AG04450 (cell line): ENCODE data around the gene MSMP. TPM values are rescaled to one million over a fixed set of nuclear protein-coding genes. Genes with fewer than 3 reads are reported as not detected.

Experiments
- CTCF ChIA-PET: fragments of 300-600, 350-600 bp; formaldehyde crosslinking; extraction: SDS; loops from one replicate; lab custom pipeline; 2022; ENCODE audit warnings: antibody characterized with exemption, inconsistent platforms; lab: Charles Lee
- POLR2A ChIA-PET: fragments of 350-600 bp; formaldehyde crosslinking; extraction: SDS; loops from one replicate; lab custom pipeline; 2021; ENCODE audit warnings: antibody characterized with exemption, inconsistent platforms; lab: Yijun Ruan, JAX
- DNase-seq: peaks from one replicate; pipeline ENCODE4 v3.0.0-alpha.2; 2011; ENCODE audit warnings: low read depth, low spot score
- H3K27ac ChIP-seq: one replicate; pipeline ENCODE4 v1.5.1; 2012; ENCODE audit warnings: low read depth, low read length, control low read depth
- H3K27me3 ChIP-seq: one replicate; pipeline ENCODE4 v1.6.0; 2012; ENCODE audit warnings: low read length; ENCODE audit not compliant: control insufficient read depth, insufficient read depth
- H3K4me3 ChIP-seq: 2 replicates; pipeline ENCODE4 v1.5.1; 2011; ENCODE audit warnings: mild to moderate bottlenecking, low read depth, low read length, control low read depth
- H3K9me3 ChIP-seq: 2 replicates; pipeline ENCODE4 v1.5.1; 2012; ENCODE audit warnings: low read length; ENCODE audit not compliant: control insufficient read depth, insufficient read depth
- CTCF ChIP-seq: IDR thresholded peaks from 2 replicates; pipeline ENCODE4 v1.5.1; 2011; ENCODE audit warnings: low read depth, low read length, control low read depth, inconsistent platforms
- polyA plus RNA-seq: library from polyadenylated mRNA; depleted of rRNA; stranded (reverse); fragments of >200 nt; gene quantifications from 2 replicates; pipeline ENCODE4 v1.2.3, GENCODE V29; 2011; rRNA removed
- small RNA-seq: library from RNA; depleted of rRNA; stranded (forward); fragments of <200 nt; gene quantifications from one replicate; pipeline ENCODE3, GENCODE V24; 2012; ENCODE audit warnings: low read depth; ENCODE audit not compliant: insufficient read length

Gene MSMP
- polyA plus RNA-seq, 1 experiment = not detected

DNA sequence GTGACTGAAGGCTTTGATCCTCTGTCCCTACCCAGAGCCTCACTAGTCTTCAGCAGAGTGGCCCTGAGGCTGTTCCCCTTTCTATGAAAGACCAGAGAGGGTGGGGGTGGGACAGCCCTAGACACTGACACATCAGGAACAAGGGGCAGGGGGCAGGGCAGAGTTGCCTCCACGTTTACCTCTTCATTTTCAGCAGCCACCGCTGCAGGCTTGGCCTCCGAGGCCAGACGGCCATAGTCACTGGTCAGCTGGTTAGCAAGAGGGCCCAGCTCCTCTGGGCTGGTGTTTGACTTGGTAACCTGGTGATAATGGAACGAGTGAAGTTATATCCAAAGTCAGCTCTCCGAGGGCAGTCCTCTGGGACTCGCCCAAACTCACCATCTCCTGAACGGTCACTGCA is 48.7 kb downstream of the MSMP start:
- POLR2A ChIA-PET = interaction anchor here (0.8 kb wide), 1 partner anchor 75 kb away, joined by 6 read pairs; no protein-coding TSS in a partner anchor
- CTCF ChIA-PET = interaction anchor here (7.5 kb wide), 1 partner anchor 9 kb away, joined by 48 read pairs; no protein-coding TSS in a partner anchor
- Histone ChIP-seq H3K27ac (no peak overlapping the region), H3K27me3 (no peaks in the 10 kb centered on the region), H3K4me3 (no peak overlapping the region), H3K9me3 (no peaks in the 10 kb centered on the region)
- no peak for DNase-seq
- no peak for TF ChIP-seq CTCF

- Histone ChIP-seq H3K4me3 (no peak overlapping the region), H3K27me3 (no peaks in the 10 kb centered on the region), H3K9me3 (no peaks in the 10 kb centered on the region), H3K27ac (no peak overlapping the region)
- ChIA-PET CTCF (interaction anchor here (7.5 kb wide), 1 partner anchor 8 kb away, joined by 48 read pairs; no protein-coding TSS in a partner anchor), POLR2A (interaction anchor here (1.1 kb wide), 1 partner anchor 14 kb away, joined by 9 read pairs; no protein-coding TSS in a partner anchor)
- DNase-seq = no peak
- no peak for TF ChIP-seq CTCF
Measured at GRCh38 chr9:35703906-35704672, 50.0 kb downstream of the MSMP start.

Small RNA genes lying within 50 kb of the gene (small RNA-seq; reads per million reads assigned to genes)
- gene MIR6853 = 1.3 reads per million

Other genes with a start within 250 kb of the MSMP start
- gene TESK1, start 149.0 kb downstream of the MSMP start, polyA plus RNA-seq = 12.8 and 14.5 TPM in 2 replicates
- gene CD72, start 135.9 kb downstream of the MSMP start, polyA plus RNA-seq = 0.86 and 1.0 TPM in 2 replicates
- not detected in 2 replicates for gene SIT1, start 103.3 kb downstream of the MSMP start, polyA plus RNA-seq
- 173 and 306 TPM in 2 replicates for gene RMRP, start 96.3 kb downstream of the MSMP start, polyA plus RNA-seq
- 11.8 TPM in 2 replicates for gene CCDC107, start 96.0 kb downstream of the MSMP start, polyA plus RNA-seq
- gene ARHGEF39, start 89.1 kb downstream of the MSMP start, polyA plus RNA-seq = 1.1 and 1.2 TPM in 2 replicates
- 1.2 and 1.3 TPM in 2 replicates for gene CA9, start 80.3 kb downstream of the MSMP start, polyA plus RNA-seq
- gene TPM2, start 64.4 kb downstream of the MSMP start, polyA plus RNA-seq = 1,535 and 1,633 TPM in 2 replicates
- gene TLN1, start 22.1 kb downstream of the MSMP start, polyA plus RNA-seq = 165 and 224 TPM in 2 replicates
- gene CREB3, start 21.6 kb downstream of the MSMP start, polyA plus RNA-seq = 51.1 and 58.1 TPM in 2 replicates
- gene GBA2, start 5.0 kb downstream of the MSMP start, polyA plus RNA-seq = 32.9 and 34.7 TPM in 2 replicates
- 20.2 and 20.7 TPM in 2 replicates for gene RGP1, start 5.0 kb downstream of the MSMP start, polyA plus RNA-seq
- 31.9 and 44.6 TPM in 2 replicates for gene NPR2, start 37.3 kb upstream of the MSMP start, polyA plus RNA-seq
- gene SPAG8, start 58.0 kb upstream of the MSMP start, polyA plus RNA-seq = 0.56 and 0.58 TPM in 2 replicates
- 17.5 and 18.5 TPM in 2 replicates for gene HINT2, start 60.8 kb upstream of the MSMP start, polyA plus RNA-seq
- gene FAM221B, start 74.5 kb upstream of the MSMP start, polyA plus RNA-seq = not detected in 2 replicates
- 3.3 and 4.7 TPM in 2 replicates for gene TMEM8B, start 75.0 kb upstream of the MSMP start, polyA plus RNA-seq
- not detected in 2 replicates for gene OR13J1, start 116.1 kb upstream of the MSMP start, polyA plus RNA-seq
- 2.7 and 3.0 TPM in 2 replicates for gene HRCT1, start 151.9 kb upstream of the MSMP start, polyA plus RNA-seq
- gene SPAAR, start 155.2 kb upstream of the MSMP start, polyA plus RNA-seq = 0.17 and 0.27 TPM in 2 replicates
- 0.46 and 1.1 TPM in 2 replicates for gene OR2S2, start 203.9 kb upstream of the MSMP start, polyA plus RNA-seq